Measurements from ENCODE around the gene RYR1.
A peak's percentile ranks its signal among the peaks of the same experiment; 100 is the strongest.

RYR1 gene

DNA sequence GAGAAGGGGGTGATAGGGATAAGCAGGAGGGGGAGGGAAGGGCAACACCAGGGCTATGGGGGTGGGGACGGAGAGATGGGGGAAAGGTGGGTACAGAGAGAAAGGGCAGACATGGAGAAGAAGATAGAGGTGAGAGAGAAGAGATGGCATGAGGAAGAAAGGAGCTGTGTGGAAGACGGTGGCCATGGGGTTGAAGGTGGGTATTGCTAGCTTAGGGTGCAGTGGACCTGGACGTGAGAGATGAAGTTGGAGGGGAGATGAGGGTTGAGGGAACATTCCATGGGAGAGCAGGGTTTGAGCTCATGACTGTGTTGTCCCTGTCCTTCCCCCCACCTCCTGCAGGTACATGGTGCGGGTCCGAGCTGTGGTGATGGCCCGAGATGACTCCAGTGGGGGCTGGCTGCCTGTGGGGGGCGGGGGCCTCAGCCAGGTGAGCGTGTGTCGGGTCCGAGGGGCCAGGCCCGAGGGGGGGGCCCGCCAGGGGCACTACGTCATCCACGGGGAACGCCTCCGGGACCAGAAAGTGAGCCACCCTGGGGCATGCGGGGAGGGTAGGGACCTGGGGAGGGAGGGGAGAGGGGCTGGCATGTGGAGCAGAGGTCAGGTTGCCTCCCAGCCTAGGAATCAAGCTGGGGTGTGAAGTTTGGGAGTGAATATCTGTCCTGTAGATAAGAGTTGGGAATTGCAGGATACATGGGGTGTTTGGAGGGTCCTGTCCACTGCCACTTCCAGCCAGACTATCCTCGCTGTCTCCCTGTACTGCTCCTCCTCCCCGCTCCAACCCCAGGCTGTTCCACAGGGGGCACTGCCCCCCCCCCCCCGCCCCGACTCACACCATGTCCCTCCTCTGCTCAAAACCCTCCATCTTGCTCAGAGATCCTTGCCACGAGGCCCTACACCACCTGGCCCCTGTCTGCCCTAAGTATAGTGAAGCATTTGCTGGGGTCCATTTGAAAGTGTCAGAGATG, 43.2 kb upstream of the RYR1 start:
- Histone ChIP-seq H3K27ac (ENCODE audit: low read depth, low read length) (no peak overlapping the region), H3K4ac (ENCODE audit: low read depth, low read length) (no peak overlapping the region), H3K9ac (ENCODE audit: low read length) (peak overlapping the region; percentile 47), H3K56ac (ENCODE audit: low read length) (peak overlapping the region; percentile 50), H4K5ac (ENCODE audit: low read length) (no peak overlapping the region), H2BK15ac (replicated peaks; ENCODE audit: low read depth) (no peak overlapping the region), H3K36me3 (ENCODE audit: control insufficient read depth, insufficient read depth, low read length) (no peaks in the 10 kb centered on the region), H3K18ac (ENCODE audit: low read length) (peak overlapping the region; percentile 1), H2BK5ac (ENCODE audit: low read length) (peak overlapping the region; percentile 45), H4K8ac (ENCODE audit: low read depth, low read length) (no peak overlapping the region), H3K27me3 (ENCODE audit: insufficient read depth, low read length, poor library complexity) (no peaks in the 10 kb centered on the region), H3K4me1 (ENCODE audit: control insufficient read depth, low read depth, low read length) (peaks cover 6% of the 10 kb centered on the region), H3K79me2 (ENCODE audit: control insufficient read depth, insufficient read depth, low read length) (no peaks in the 10 kb centered on the region), H3K23ac (ENCODE audit: low read length) (no peak overlapping the region), H2AK5ac (ENCODE audit: low read length) (peak overlapping the region; percentile 95), H3K79me1 (ENCODE audit: low read length) (no peaks in the 10 kb centered on the region), H3K4me2 (ENCODE audit: low read length) (peak overlapping the region; percentile 38), H3K4me3 (ENCODE audit: low read length) (no peak overlapping the region), H2BK120ac (ENCODE audit: low read depth, low read length) (no peak overlapping the region)
- WGBS (ENCODE audit: extremely low coverage, insufficient coverage, low lambda C conversion rate) = no CpG with 5 or more reads among the region's 22 CpGs
- DNase-seq = peak; percentile 57

DNA sequence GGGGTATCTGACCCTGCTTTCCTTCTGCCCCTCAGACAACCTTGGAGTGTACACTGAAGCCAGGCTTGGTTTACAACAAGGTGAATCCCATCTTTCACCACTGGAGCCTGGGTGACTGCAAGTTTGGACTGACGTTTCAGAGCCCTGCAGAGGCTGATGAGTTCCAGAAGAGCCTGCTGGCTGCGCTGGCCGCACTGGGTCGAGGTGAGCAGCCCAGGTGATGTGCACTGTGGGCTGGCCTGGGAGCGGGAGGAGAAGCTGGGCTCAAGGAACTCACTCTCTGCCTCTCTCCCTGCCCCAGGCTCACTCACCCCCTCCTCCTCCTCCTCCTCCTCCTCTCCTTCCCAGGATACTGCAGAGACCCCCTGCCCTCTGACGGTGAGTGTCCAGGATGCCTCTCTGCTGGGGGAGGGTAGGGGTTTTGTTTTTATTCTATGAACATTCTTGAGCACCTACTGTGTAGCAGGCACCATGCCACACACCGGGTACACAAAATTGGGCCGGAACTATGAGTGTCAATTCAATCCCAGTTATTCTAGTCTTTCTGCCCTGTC, 41.5 kb upstream of the RYR1 start:
- Histone ChIP-seq H3K56ac (ENCODE audit: low read length) (no peak overlapping the region), H3K23ac (ENCODE audit: low read length) (no peak overlapping the region), H3K79me2 (ENCODE audit: control insufficient read depth, insufficient read depth, low read length) (no peaks in the 10 kb centered on the region), H2BK5ac (ENCODE audit: low read length) (no peak overlapping the region), H3K4me2 (ENCODE audit: low read length) (no peak overlapping the region), H3K36me3 (ENCODE audit: control insufficient read depth, insufficient read depth, low read length) (no peaks in the 10 kb centered on the region), H3K4me3 (ENCODE audit: low read length) (no peak overlapping the region), H3K27me3 (ENCODE audit: insufficient read depth, low read length, poor library complexity) (no peaks in the 10 kb centered on the region), H3K18ac (ENCODE audit: low read length) (no peak overlapping the region), H3K9ac (ENCODE audit: low read length) (no peak overlapping the region), H3K4ac (ENCODE audit: low read depth, low read length) (no peak overlapping the region), H3K79me1 (ENCODE audit: low read length) (no peaks in the 10 kb centered on the region), H3K27ac (ENCODE audit: low read depth, low read length) (no peak overlapping the region), H2AK5ac (ENCODE audit: low read length) (no peak overlapping the region), H4K5ac (ENCODE audit: low read length) (no peak overlapping the region), H4K8ac (ENCODE audit: low read depth, low read length) (no peak overlapping the region), H3K4me1 (ENCODE audit: control insufficient read depth, low read depth, low read length) (peaks cover 6% of the 10 kb centered on the region), H2BK120ac (ENCODE audit: low read depth, low read length) (no peak overlapping the region), H2BK15ac (replicated peaks; ENCODE audit: low read depth) (no peak overlapping the region)
- DNase-seq = no peak
- WGBS (ENCODE audit: extremely low coverage, insufficient coverage, low lambda C conversion rate) = no CpG with 5 or more reads among the region's 8 CpGs

DNA sequence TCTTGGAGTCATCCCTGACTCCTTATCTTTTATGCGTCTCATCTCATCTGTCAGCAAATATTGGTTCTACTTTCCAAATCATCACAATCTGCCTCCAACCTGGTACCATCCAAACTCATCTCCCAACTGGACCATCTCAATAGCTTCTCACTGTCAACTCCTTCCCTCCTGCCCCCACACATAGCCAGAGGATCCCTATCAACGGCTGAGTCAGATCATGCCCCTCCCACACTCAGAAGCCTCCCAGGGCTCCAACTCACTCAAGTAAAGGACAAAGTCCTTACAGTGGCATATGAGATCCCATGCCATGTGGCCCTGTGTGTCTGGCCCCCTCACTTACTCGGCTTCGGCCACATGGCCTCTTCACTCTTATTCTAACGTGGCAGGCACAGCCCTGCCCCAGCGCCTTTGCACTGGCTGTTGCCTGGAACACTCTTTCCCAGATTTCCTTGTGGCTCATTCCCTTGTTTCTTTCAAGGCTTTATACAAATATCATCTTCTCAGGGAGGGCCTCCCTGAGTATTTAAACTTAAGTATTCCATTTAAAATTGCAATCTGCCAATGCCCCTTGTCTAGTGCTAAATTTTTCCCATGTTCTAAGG, 40.7 kb upstream of the RYR1 start:
- DNase-seq = peak; percentile 26
- Histone ChIP-seq H3K36me3 (ENCODE audit: control insufficient read depth, insufficient read depth, low read length) (no peaks in the 10 kb centered on the region), H3K9ac (ENCODE audit: low read length) (no peak overlapping the region), H3K27me3 (ENCODE audit: insufficient read depth, low read length, poor library complexity) (no peaks in the 10 kb centered on the region), H2BK5ac (ENCODE audit: low read length) (no peak overlapping the region), H3K4ac (ENCODE audit: low read depth, low read length) (no peak overlapping the region), H3K4me2 (ENCODE audit: low read length) (no peak overlapping the region), H3K56ac (ENCODE audit: low read length) (no peak overlapping the region), H3K79me1 (ENCODE audit: low read length) (no peaks in the 10 kb centered on the region), H3K79me2 (ENCODE audit: control insufficient read depth, insufficient read depth, low read length) (no peaks in the 10 kb centered on the region), H3K23ac (ENCODE audit: low read length) (no peak overlapping the region), H2BK15ac (replicated peaks; ENCODE audit: low read depth) (no peak overlapping the region), H4K5ac (ENCODE audit: low read length) (no peak overlapping the region), H4K8ac (ENCODE audit: low read depth, low read length) (no peak overlapping the region), H3K27ac (ENCODE audit: low read depth, low read length) (no peak overlapping the region), H2BK120ac (ENCODE audit: low read depth, low read length) (no peak overlapping the region), H3K18ac (ENCODE audit: low read length) (no peak overlapping the region), H2AK5ac (ENCODE audit: low read length) (no peak overlapping the region), H3K4me3 (ENCODE audit: low read length) (no peak overlapping the region), H3K4me1 (ENCODE audit: control insufficient read depth, low read depth, low read length) (peaks cover 6% of the 10 kb centered on the region)
- WGBS (ENCODE audit: extremely low coverage, insufficient coverage, low lambda C conversion rate) = no CpG with 5 or more reads among the region's 6 CpGs

DNA sequence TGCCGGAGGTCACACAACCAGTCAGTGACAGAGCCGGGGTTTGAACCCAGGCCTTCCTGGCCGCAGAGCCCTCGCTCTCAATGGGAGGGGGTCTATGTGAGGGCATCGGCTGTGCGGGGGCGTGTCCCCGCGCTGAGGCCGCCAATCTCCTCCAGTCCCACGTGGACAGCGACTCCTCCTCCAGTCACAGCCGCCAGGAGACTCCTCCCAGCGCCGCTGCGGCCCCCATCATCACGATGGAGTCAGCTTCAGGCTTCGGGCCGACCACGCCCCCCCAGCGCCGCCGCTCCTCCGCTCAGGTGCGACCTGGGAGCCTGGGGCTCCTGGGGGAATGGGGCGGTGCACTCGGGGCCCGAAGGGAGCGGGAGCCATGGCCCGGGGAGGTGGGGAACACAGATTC, 39.0 kb upstream of the RYR1 start:
- Histone ChIP-seq H3K4me2 (ENCODE audit: low read length) (peak overlapping the region; percentile 34), H3K18ac (ENCODE audit: low read length) (no peak overlapping the region), H3K4me1 (ENCODE audit: control insufficient read depth, low read depth, low read length) (peaks cover 6% of the 10 kb centered on the region), H2BK120ac (ENCODE audit: low read depth, low read length) (no peak overlapping the region), H3K79me2 (ENCODE audit: control insufficient read depth, insufficient read depth, low read length) (no peaks in the 10 kb centered on the region), H4K8ac (ENCODE audit: low read depth, low read length) (no peak overlapping the region), H3K27me3 (ENCODE audit: insufficient read depth, low read length, poor library complexity) (no peaks in the 10 kb centered on the region), H2BK15ac (replicated peaks; ENCODE audit: low read depth) (no peak overlapping the region), H3K4me3 (ENCODE audit: low read length) (no peak overlapping the region), H2BK5ac (ENCODE audit: low read length) (no peak overlapping the region), H3K9ac (ENCODE audit: low read length) (peak overlapping the region; percentile 44), H3K36me3 (ENCODE audit: control insufficient read depth, insufficient read depth, low read length) (no peaks in the 10 kb centered on the region), H3K56ac (ENCODE audit: low read length) (peak overlapping the region; percentile 68), H3K4ac (ENCODE audit: low read depth, low read length) (no peak overlapping the region), H3K27ac (ENCODE audit: low read depth, low read length) (no peak overlapping the region), H3K23ac (ENCODE audit: low read length) (no peak overlapping the region), H4K5ac (ENCODE audit: low read length) (no peak overlapping the region), H2AK5ac (ENCODE audit: low read length) (no peak overlapping the region), H3K79me1 (ENCODE audit: low read length) (no peaks in the 10 kb centered on the region)
- no CpG with 5 or more reads among the region's 30 CpGs for WGBS (ENCODE audit: extremely low coverage, insufficient coverage, low lambda C conversion rate)
- peak; percentile 95 for DNase-seq

DNA sequence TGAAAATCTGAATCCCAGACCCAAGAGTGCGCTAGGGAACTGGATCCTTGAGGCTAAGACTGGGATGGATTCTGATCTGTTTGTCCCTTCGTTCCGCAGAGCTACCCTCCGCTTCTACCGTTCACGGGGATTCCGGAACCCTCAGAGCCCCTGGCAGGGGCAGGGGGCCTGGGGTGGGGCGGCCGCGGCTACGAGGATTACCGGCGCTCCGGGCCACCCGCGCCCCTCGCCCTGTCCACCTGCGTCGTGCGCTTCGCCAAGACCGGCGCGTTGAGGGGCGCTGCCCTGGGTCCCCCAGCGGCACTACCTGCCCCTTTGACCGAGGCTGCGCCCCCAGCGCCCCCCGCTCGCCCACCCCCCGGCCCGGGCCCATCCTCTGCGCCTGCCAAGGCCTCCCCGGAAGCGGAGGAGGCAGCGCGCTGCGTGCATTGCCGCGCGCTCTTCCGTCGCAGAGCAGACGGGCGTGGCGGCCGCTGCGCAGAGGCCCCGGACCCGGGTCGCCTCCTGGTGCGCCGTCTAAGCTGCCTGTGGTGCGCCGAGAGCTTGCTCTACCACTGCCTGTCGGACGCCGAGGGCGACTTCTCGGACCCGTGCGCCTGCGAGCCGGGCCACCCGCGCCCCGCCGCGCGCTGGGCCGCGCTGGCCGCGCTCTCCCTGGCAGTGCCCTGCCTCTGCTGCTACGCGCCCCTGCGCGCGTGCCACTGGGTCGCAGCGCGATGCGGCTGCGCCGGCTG, 37.9 kb upstream of the RYR1 start:
- Histone ChIP-seq H3K23ac (ENCODE audit: low read length) (no peak overlapping the region), H3K79me1 (ENCODE audit: low read length) (no peaks in the 10 kb centered on the region), H2BK5ac (ENCODE audit: low read length) (no peak overlapping the region), H4K8ac (ENCODE audit: low read depth, low read length) (no peak overlapping the region), H3K79me2 (ENCODE audit: control insufficient read depth, insufficient read depth, low read length) (no peaks in the 10 kb centered on the region), H3K4me3 (ENCODE audit: low read length) (no peak overlapping the region), H3K56ac (ENCODE audit: low read length) (no peak overlapping the region), H2AK5ac (ENCODE audit: low read length) (no peak overlapping the region), H3K36me3 (ENCODE audit: control insufficient read depth, insufficient read depth, low read length) (no peaks in the 10 kb centered on the region), H2BK15ac (replicated peaks; ENCODE audit: low read depth) (no peak overlapping the region), H4K5ac (ENCODE audit: low read length) (no peak overlapping the region), H3K27me3 (ENCODE audit: insufficient read depth, low read length, poor library complexity) (no peaks in the 10 kb centered on the region), H2BK120ac (ENCODE audit: low read depth, low read length) (no peak overlapping the region), H3K4ac (ENCODE audit: low read depth, low read length) (no peak overlapping the region), H3K27ac (ENCODE audit: low read depth, low read length) (no peak overlapping the region), H3K18ac (ENCODE audit: low read length) (no peak overlapping the region), H3K4me2 (ENCODE audit: low read length) (no peak overlapping the region), H3K4me1 (ENCODE audit: control insufficient read depth, low read depth, low read length) (peaks cover 3% of the 10 kb centered on the region), H3K9ac (ENCODE audit: low read length) (no peak overlapping the region)
- no CpG with 5 or more reads among the region's 86 CpGs for WGBS (ENCODE audit: extremely low coverage, insufficient coverage, low lambda C conversion rate)
- DNase-seq = no peak
